ENCODE results near the gene OGFOD3. TPM values are rescaled to one million over a fixed set of nuclear protein-coding genes. Genes with fewer than 3 reads are reported as not detected.

OGFOD3 gene
- total and polyA plus RNA-seq, 2 experiments from 2014 or later, result 9.6 to 24.6 TPM

GRCh38 chr17:82386881-82387704, 31.3 kb downstream of the OGFOD3 start:
- Histone ChIP-seq H3K79me2 (replicated peaks; ENCODE audit: insufficient read depth) (no peaks in the 10 kb centered on the region), H3K4me3 (no peak overlapping the region), H3K4me2 (no peak overlapping the region), H2AFZ (no peak overlapping the region), H3K36me3 (ENCODE audit: insufficient read depth) (no peaks in the 10 kb centered on the region), H3K27me3 (ENCODE audit: insufficient read depth) (no peaks in the 10 kb centered on the region), H3K4me1 (ENCODE audit: insufficient read depth) (no peaks in the 10 kb centered on the region), H3K9me2 (ENCODE audit: insufficient read depth) (no peaks in the 10 kb centered on the region), H3F3A (replicated peaks; ENCODE audit: low read depth) (no peaks in the 10 kb centered on the region), H3K27ac (ENCODE audit: low read depth) (no peak overlapping the region), H4K20me1 (replicated peaks; ENCODE audit: insufficient read depth) (no peaks in the 10 kb centered on the region)
- H3K4me1 Mint-ChIP-seq, result peaks cover 6% of the 10 kb centered on the region
- H3K36me3 Mint-ChIP-seq (ENCODE audit: low read depth), result no peaks in the 10 kb centered on the region; the same call in 2 of the 3 replicates
- DNase-seq (ENCODE audit: low spot score) (no peak), ATAC-seq (no peak)
- no peak overlapping the region for H3K4me3 Mint-ChIP-seq
- peaks cover 7% of the 10 kb centered on the region for H3K27me3 Mint-ChIP-seq (ENCODE audit: insufficient read depth, low read depth, poor library complexity)
- TF ChIP-seq EZH2 (IDR thresholded peaks at IDR 0.05; ENCODE audit: low read depth, unreplicated experiment), result no peak
- TF ChIP-seq STAT1 (IDR thresholded peaks at IDR 0.05; ENCODE audit: unreplicated experiment), result no peak
- no peak for TF ChIP-seq ZNF462 (CRISPR knock-in tag; IDR thresholded peaks at IDR 0.05)
- H3K9me3 Mint-ChIP-seq, result no peaks in the 10 kb centered on the region
- H3K27ac Mint-ChIP-seq, result no peak overlapping the region

- Mint-ChIP-seq H3K27ac (no peak overlapping the region), H3K9me3 (no peaks in the 10 kb centered on the region), H3K4me3 (no peak overlapping the region), H3K36me3 (ENCODE audit: low read depth) (no peaks in the 10 kb centered on the region), H3K4me1 (peaks cover 6% of the 10 kb centered on the region), H3K27me3 (ENCODE audit: insufficient read depth, low read depth, poor library complexity) (peaks cover 12% of the 10 kb centered on the region)
- H3K4me2 ChIP-seq, result no peak overlapping the region
- no peaks in the 10 kb centered on the region for H4K20me1 ChIP-seq (replicated peaks; ENCODE audit: insufficient read depth)
- ATAC-seq, result no peak
- no peak overlapping the region for H3K27ac ChIP-seq (ENCODE audit: low read depth)
- no peak overlapping the region for H2AFZ ChIP-seq
- H3K9me2 ChIP-seq (ENCODE audit: insufficient read depth), result no peaks in the 10 kb centered on the region
- no peaks in the 10 kb centered on the region for H3F3A ChIP-seq (replicated peaks; ENCODE audit: low read depth)
- DNase-seq (ENCODE audit: low spot score), result no peak
- no peaks in the 10 kb centered on the region for H3K4me1 ChIP-seq (ENCODE audit: insufficient read depth)
- H3K79me2 ChIP-seq (replicated peaks; ENCODE audit: insufficient read depth), result no peaks in the 10 kb centered on the region
- H3K36me3 ChIP-seq (ENCODE audit: insufficient read depth), result no peaks in the 10 kb centered on the region
- H3K4me3 ChIP-seq, result no peak overlapping the region
- H3K27me3 ChIP-seq (ENCODE audit: insufficient read depth), result no peaks in the 10 kb centered on the region
- TF ChIP-seq EZH2phosphoT487 (IDR thresholded peaks at IDR 0.05; ENCODE audit: unreplicated experiment) (no peak), ZNF331 (CRISPR knock-in tag; IDR thresholded peaks at IDR 0.05; ENCODE audit: low read depth) (no peak), STAT1 (IDR thresholded peaks at IDR 0.05; ENCODE audit: unreplicated experiment) (no peak)
Measured at GRCh38 chr17:82386255-82386831, 32.0 kb downstream of the OGFOD3 start.
